ENCODE data around the gene ARHGAP45.

- no peak for TF ChIP-seq CTCF (IDR thresholded peaks at IDR 0.05)
- TF ChIP-seq EP300 (IDR thresholded peaks at IDR 0.05): no peak
- TF ChIP-seq SREBF2 (IDR thresholded peaks at IDR 0.05): no peak
- TF ChIP-seq HES2 (IDR thresholded peaks at IDR 0.05): no peak
- TF ChIP-seq ESRRA (IDR thresholded peaks at IDR 0.05; ENCODE audit: borderline replicate concordance, low read length): no peak
- no peak for TF ChIP-seq CEBPB (IDR thresholded peaks at IDR 0.05)
- TF ChIP-seq POLR2AphosphoS2 (conservative IDR thresholded peaks at IDR 0.05; ENCODE audit: low read length): no peak
These were observed at the start of gene ARHGAP45 for GRCh38 chr19:1066748-1067340.

All from A549 (cell line).